ENCODE results near the gene IGFBP2.
A peak's percentile ranks its signal among the peaks of the same experiment; 100 is the strongest.

DNA sequence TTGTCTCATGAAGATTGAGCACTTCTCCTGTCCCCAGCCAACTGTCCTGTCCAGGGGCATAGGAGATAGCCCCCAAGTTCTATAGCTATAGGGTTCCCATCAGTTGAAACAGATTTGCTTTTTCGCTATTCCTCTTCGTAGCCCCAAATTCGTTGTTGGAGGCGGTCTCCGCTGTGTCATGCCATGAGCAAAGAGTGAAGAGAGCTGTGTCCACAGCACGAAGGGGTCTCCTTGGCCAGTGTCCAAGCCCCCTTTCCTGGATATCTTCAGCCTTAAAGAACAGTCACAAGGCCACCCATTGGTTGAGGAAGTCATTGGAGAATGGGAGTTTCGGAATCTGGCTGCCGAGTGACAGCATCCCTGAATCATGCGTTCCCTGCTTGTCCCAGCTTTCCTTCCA is 41.2 kb downstream of the IGFBP2 start:
- TF ChIP-seq, protein P1, sequence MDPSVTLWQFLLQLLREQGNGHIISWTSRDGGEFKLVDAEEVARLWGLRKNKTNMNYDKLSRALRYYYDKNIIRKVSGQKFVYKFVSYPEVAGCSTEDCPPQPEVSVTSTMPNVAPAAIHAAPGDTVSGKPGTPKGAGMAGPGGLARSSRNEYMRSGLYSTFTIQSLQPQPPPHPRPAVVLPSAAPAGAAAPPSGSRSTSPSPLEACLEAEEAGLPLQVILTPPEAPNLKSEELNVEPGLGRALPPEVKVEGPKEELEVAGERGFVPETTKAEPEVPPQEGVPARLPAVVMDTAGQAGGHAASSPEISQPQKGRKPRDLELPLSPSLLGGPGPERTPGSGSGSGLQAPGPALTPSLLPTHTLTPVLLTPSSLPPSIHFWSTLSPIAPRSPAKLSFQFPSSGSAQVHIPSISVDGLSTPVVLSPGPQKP (IDR thresholded peaks at IDR 0.05; ENCODE audit: borderline replicate concordance, low read depth, low read length) = no peak
- no peak for TF ChIP-seq CTCF (conservative IDR thresholded peaks at IDR 0.05; ENCODE audit: low read depth, low read length)
- no peak for TF ChIP-seq FOS (IDR thresholded peaks at IDR 0.05; ENCODE audit: low read depth, low read length)
- peak; percentile 14; the same call in 1 of the 2 replicates for TF ChIP-seq POLR2A (IDR thresholded peaks at IDR 0.05; ENCODE audit: low read depth, low read length)
- no peak for TF ChIP-seq BHLHE40 (IDR thresholded peaks at IDR 0.05; ENCODE audit: low read depth, low read length)
- no peak for TF ChIP-seq SMC3 (IDR thresholded peaks at IDR 0.05; ENCODE audit: low read depth, low read length)
- no peak for TF ChIP-seq MAFK (IDR thresholded peaks at IDR 0.05; ENCODE audit: low read depth, low read length)
- TF ChIP-seq MXI1 (IDR thresholded peaks at IDR 0.05; ENCODE audit: borderline replicate concordance, low read depth, low read length) = no peak
- TF ChIP-seq USF2 (IDR thresholded peaks at IDR 0.05; ENCODE audit: low read depth, low read length) = no peak; the same call in 1 of the 2 replicates
